Measurements from ENCODE around the gene PEX26.

Gene PEX26

DNA sequence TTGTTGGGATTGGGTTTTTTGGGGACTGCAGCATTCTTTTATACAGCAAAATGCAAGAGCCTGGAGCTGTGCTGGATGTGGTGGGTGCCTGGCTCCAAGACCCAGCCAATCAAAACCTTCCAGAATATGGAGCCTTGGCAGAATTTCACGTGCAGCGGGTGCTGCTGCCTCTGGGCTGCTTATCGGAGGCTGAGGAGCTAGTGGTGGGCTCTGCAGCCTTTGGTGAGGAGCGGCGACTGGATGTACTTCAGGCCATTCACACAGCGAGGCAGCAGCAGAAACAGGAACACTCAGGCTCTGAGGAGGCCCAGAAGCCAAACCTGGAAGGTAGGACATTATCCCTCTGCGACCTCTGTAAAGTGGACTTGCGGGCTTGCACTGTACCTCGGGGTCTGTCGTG, 5.6 kb downstream of the PEX26 start:
- TF ChIP-seq, protein P1, sequence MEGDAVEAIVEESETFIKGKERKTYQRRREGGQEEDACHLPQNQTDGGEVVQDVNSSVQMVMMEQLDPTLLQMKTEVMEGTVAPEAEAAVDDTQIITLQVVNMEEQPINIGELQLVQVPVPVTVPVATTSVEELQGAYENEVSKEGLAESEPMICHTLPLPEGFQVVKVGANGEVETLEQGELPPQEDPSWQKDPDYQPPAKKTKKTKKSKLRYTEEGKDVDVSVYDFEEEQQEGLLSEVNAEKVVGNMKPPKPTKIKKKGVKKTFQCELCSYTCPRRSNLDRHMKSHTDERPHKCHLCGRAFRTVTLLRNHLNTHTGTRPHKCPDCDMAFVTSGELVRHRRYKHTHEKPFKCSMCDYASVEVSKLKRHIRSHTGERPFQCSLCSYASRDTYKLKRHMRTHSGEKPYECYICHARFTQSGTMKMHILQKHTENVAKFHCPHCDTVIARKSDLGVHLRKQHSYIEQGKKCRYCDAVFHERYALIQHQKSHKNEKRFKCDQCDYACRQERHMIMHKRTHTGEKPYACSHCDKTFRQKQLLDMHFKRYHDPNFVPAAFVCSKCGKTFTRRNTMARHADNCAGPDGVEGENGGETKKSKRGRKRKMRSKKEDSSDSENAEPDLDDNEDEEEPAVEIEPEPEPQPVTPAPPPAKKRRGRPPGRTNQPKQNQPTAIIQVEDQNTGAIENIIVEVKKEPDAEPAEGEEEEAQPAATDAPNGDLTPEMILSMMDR (IDR thresholded peaks at IDR 0.05) = no peak
- intact Hi-C loops (cut with DNase I; ENCODE audit: low total_unique reads) = no loop called here
- H3K9me3 ChIP-seq = no peaks in the 10 kb centered on the region
- H3K4me3 ChIP-seq = no peak overlapping the region
- H3K27ac ChIP-seq = no peak overlapping the region
- H3K4me1 ChIP-seq = peaks cover 6 to 18% (median 13%) of the 10 kb centered on the region in 4 donors
- no peak for DNase-seq
- no peaks in the 10 kb centered on the region for H3K27me3 ChIP-seq
- peaks cover 67 to 88% (median 82%) of the 10 kb centered on the region in 3 donors for H3K36me3 ChIP-seq

DNA sequence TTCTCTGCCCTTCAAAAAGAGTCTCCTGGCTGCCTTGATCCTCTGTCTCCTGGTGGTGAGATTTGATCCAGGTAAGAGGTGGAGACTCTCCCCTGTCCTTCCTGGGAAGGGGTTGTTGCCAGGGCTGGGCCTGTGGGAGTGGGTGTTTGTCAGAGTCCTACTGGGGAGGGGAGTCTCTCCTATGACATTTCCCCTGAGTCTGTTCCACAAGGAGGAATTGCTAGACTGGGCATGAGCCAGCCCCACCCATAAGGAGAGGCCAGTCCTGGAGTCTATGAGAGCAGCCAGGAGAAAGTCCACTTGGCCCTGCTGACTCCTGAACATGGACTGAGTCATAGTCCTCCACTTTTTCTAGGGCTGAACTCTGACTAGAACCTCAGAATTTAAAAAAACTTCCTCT, 7.4 kb downstream of the PEX26 start:
- Histone ChIP-seq H3K4me1 (no peaks in the 10 kb centered on the region), H3K9me3 (no peaks in the 10 kb centered on the region), H3K4me3 (no peak overlapping the region), H3K27me3 (no peaks in the 10 kb centered on the region), H3K27ac (no peak overlapping the region), H3K36me3 (peaks cover 74 to 97% (median 86%) of the 10 kb centered on the region in 3 donors)
- intact Hi-C loops (cut with DNase I; ENCODE audit: low total_unique reads) = no loop called here
- TF ChIP-seq, protein P1 (IDR thresholded peaks at IDR 0.05) = no peak
- DNase-seq = no peak

DNA sequence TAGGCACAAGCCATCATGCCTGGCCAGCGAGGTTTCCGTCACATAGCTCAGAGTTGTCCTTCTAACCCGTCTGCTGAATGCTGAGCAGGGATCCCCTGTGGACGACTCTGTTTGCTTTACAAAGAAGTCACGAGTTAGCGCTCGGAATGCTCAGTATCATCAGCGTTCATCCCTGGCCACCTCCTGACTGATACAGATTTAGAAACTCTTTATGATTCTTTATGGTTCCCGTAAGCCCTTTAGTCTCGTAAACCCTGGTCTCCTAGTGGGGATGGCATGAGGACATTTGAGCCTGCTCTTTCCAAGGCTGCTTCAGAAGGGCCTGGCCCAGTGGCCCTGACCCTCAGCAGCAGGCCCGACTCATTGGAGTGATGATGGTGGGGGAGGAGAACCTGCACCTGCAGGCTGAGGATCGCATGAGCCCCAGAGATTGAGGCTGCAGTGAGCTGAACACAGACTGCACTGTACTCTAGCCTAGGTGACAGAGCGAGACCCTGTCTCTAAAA, 9.6 kb downstream of the PEX26 start:
- H3K4me3 ChIP-seq = no peak overlapping the region
- intact Hi-C loops (cut with DNase I; ENCODE audit: low total_unique reads) = no loop called here
- no peaks in the 10 kb centered on the region for H3K27me3 ChIP-seq
- DNase-seq = no peak
- peaks cover 60 to 81% (median 66%) of the 10 kb centered on the region in 3 donors for H3K36me3 ChIP-seq
- no peaks in the 10 kb centered on the region for H3K9me3 ChIP-seq
- H3K4me1 ChIP-seq = peaks cover 0 to 10% (median 2%) of the 10 kb centered on the region in 4 donors
- TF ChIP-seq, protein P1 (IDR thresholded peaks at IDR 0.05) = no peak
- no peak overlapping the region for H3K27ac ChIP-seq

DNA sequence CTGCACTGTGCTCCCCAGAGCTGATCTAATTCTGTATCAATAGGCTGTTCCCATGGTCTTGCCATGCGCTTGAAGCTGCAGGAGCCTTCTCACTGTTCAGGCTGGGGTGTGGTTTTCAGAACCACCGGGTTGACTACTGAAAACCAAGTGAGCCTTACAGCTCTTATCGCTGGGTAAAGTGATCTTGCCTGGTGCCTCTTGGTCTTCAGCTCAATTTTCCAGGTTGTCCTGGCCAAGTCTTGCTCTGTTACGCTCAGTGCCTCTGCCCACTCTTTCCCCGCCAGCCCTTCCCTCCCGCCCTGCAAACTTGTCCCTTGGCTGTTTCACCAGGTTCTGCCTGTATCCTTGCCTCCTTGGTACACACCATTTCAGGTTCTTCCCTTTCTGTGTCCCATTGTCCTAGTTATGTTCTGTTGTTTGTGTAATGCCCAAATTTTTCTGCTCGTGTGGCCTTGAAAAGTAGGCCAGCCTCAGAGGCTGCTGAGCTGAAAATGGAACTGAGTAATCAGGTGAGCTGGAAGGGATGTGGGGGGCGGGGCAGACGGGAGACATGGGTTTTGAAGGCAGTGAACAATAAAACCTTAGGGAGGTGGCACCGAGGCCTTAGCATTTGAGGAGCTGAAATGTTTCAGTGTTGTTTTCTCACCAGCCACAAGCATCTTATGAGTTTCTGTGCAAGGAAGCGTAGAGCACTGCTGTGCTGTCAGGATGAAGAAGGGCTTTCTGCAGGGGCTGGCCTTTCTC, 11.2 kb downstream of the PEX26 start:
- peaks cover 48 to 65% (median 50%) of the 10 kb centered on the region in 3 donors for H3K36me3 ChIP-seq
- H3K27me3 ChIP-seq = no peaks in the 10 kb centered on the region
- no peak overlapping the region for H3K27ac ChIP-seq
- TF ChIP-seq, protein P1 (IDR thresholded peaks at IDR 0.05) = no peak
- DNase-seq = no peak
- no peak overlapping the region for H3K4me3 ChIP-seq
- intact Hi-C loops (cut with DNase I; ENCODE audit: low total_unique reads) = no loop called here
- peaks cover 0 to 16% (median 3%) of the 10 kb centered on the region in 4 donors for H3K4me1 ChIP-seq
- no peaks in the 10 kb centered on the region for H3K9me3 ChIP-seq

DNA sequence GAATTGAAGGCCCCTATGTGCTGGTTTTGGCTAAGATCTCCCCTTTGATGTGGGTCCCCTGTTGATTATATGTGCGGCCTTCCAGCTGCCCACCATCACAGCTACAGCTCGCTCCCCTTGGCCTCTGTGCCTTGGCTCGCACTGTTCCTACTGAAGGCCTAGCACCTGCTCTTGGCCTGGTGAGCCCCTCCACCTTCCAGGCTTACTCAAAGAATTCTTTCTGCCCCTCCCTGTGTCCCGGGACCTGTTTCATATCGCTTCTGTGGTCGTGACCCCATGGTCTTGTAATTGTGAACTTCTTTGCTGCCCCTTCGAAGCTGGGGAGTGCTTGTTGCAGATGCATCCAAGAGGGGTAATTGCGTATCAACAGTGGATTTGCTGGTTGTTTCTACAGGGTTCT, 12.5 kb downstream of the PEX26 start:
- TF ChIP-seq, protein P1 (IDR thresholded peaks at IDR 0.05) = no peak
- Histone ChIP-seq H3K36me3 (peaks cover 37 to 52% (median 41%) of the 10 kb centered on the region in 3 donors), H3K4me3 (no peak overlapping the region), H3K27me3 (no peaks in the 10 kb centered on the region), H3K27ac (peak overlapping the region in 1 of 2 donors; percentile 84), H3K9me3 (no peaks in the 10 kb centered on the region), H3K4me1 (peaks cover 0 to 16% (median 3%) of the 10 kb centered on the region in 4 donors)
- DNase-seq = no peak
- intact Hi-C loops (cut with DNase I; ENCODE audit: low total_unique reads) = no loop called here

Measured in tibial artery (tissue), 4 donors.